Endodermal cell (in vitro differentiated cells): ENCODE measurements around the gene DDX31. TPM values are rescaled to one million over a fixed set of nuclear protein-coding genes. Genes with fewer than 3 reads are reported as not detected.

Source experiments
- DNase-seq: peaks from one replicate; pipeline ENCODE4 v3.0.0-alpha.2; 2017
- H3K27ac ChIP-seq: 2 replicates; pipeline ENCODE4 v1.5.1; 2013; ENCODE audit warnings: mild to moderate bottlenecking, low read depth, low read length, moderate library complexity
- H3K27me3 ChIP-seq: 2 replicates; pipeline ENCODE4 v1.6.1; 2013; ENCODE audit warnings: mild to moderate bottlenecking, low read length, moderate library complexity; ENCODE audit not compliant: insufficient read depth, control insufficient read depth, poor library complexity, severe bottlenecking
- H3K36me3 ChIP-seq: 2 replicates; pipeline ENCODE4 v1.7.0; 2013; ENCODE audit warnings: mild to moderate bottlenecking, low read length, moderate library complexity; ENCODE audit not compliant: control insufficient read depth, insufficient read depth
- H3K4me1 ChIP-seq: one replicate; pipeline ENCODE4 v1.7.0; 2013; ENCODE audit warnings: low read length; ENCODE audit not compliant: control insufficient read depth, insufficient read depth
- H3K4me3 ChIP-seq: 2 replicates; pipeline ENCODE4 v1.5.1; 2013; ENCODE audit warnings: mild to moderate bottlenecking, low read length, moderate library complexity
- H3K9ac ChIP-seq: 2 replicates; pipeline ENCODE4 v1.6.1; 2013; ENCODE audit warnings: mild to moderate bottlenecking, low read length, moderate library complexity; ENCODE audit not compliant: poor library complexity, severe bottlenecking; ENCODE audit errors: extremely low read depth
- H3K9me3 ChIP-seq: 2 replicates; pipeline ENCODE4 v1.6.1; 2013; ENCODE audit warnings: mild to moderate bottlenecking, low read length, moderate library complexity; ENCODE audit not compliant: control insufficient read depth
- H3K27ac Mint-ChIP-seq: 2 replicates; pipeline ENCODE4 v1.8.0; 2020; ENCODE audit warnings: mixed read lengths
- H3K27me3 Mint-ChIP-seq: 2 replicates; pipeline ENCODE4 v1.8.0; 2021; ENCODE audit warnings: mild to moderate bottlenecking, mixed read lengths; ENCODE audit not compliant: insufficient read depth
- H3K36me3 Mint-ChIP-seq: 2 replicates; pipeline ENCODE4 v1.8.0; 2020; ENCODE audit warnings: low read depth, mixed read lengths
- H3K4me1 Mint-ChIP-seq: 2 replicates; pipeline ENCODE4 v1.8.0; 2020; ENCODE audit warnings: mixed read lengths
- H3K4me3 Mint-ChIP-seq: 2 replicates; pipeline ENCODE4 v1.8.0; 2020; ENCODE audit warnings: mild to moderate bottlenecking, moderate library complexity, mixed read lengths
- H3K9me3 Mint-ChIP-seq: 2 replicates; pipeline ENCODE4 v1.8.0; 2020; ENCODE audit warnings: mild to moderate bottlenecking, mixed read lengths
- WGBS, 2 experiments: methylation state at CpG; one replicate each; pipeline versions ENCODE4 v1.1.5 to v1.1.7; 2013; ENCODE audit warnings: missing lambda C conversion rate in 2 of 2, mixed read lengths in 1 of 2; ENCODE audit not compliant: insufficient coverage in 1 of 2, insufficient read length in 1 of 2; 5-methylcytosine and 5-hydroxymethylcytosine counted together
- total RNA-seq, 2 donors: library from RNA; stranded (reverse); fragmentation: NEBNext Ultra II Directional in 1 of 2; extraction: Animal tissue kit (Norgen Biotek cat#: 25700) in 1 of 2; gene quantifications; 2 replicates in 1 of 2; 3 replicates in 1 of 2; pipeline ENCODE4 v1.2.1, GENCODE V29; 2021
- TF ChIP-seq, protein P1 (sequence below): fragments of 200-600 bp; sonication (generic); conservative IDR thresholded peaks from 2 replicates; pipeline ENCODE4 v1.5.0; 2021; ENCODE audit warnings: antibody characterized with exemption, mild to moderate bottlenecking

The DDX31 gene
- total RNA-seq, 2 donors from 2014 or later, result 29.1 to 30.5 TPM

DNA sequence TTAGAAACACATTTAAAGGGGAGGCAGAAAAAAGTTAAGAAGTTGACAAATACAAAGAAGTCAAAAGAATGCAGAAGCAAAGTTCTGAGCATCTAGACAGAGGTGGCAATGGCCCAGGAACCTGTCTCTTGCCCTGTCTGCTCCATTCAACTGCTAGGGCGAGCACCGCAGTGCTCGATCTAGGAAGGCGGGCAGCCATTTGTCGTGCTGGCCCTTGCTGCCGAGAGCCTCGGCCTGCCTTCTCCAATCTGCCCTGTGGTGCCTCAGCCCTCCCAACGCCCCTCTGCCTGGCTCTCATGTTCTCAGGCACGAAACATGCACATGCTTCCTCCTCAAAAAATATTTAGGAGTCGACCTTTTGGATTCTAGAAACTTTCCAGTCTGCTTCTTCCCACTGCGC, 42.2 kb downstream of the DDX31 start:
- no peak overlapping the region for H3K9ac ChIP-seq
- no peak overlapping the region for H3K4me3 Mint-ChIP-seq
- H3K4me1 Mint-ChIP-seq, result peaks cover 34% of the 10 kb centered on the region
- H3K27me3 ChIP-seq, result no peaks in the 10 kb centered on the region
- no peaks in the 10 kb centered on the region for H3K27me3 Mint-ChIP-seq
- no peak overlapping the region for H3K27ac Mint-ChIP-seq
- no peak for DNase-seq
- 91 to 95% methylated on average over 10 to 11 of the region's 11 CpGs for WGBS, 2 experiments
- TF ChIP-seq, protein P1, sequence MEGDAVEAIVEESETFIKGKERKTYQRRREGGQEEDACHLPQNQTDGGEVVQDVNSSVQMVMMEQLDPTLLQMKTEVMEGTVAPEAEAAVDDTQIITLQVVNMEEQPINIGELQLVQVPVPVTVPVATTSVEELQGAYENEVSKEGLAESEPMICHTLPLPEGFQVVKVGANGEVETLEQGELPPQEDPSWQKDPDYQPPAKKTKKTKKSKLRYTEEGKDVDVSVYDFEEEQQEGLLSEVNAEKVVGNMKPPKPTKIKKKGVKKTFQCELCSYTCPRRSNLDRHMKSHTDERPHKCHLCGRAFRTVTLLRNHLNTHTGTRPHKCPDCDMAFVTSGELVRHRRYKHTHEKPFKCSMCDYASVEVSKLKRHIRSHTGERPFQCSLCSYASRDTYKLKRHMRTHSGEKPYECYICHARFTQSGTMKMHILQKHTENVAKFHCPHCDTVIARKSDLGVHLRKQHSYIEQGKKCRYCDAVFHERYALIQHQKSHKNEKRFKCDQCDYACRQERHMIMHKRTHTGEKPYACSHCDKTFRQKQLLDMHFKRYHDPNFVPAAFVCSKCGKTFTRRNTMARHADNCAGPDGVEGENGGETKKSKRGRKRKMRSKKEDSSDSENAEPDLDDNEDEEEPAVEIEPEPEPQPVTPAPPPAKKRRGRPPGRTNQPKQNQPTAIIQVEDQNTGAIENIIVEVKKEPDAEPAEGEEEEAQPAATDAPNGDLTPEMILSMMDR, result no peak
- H3K9me3 ChIP-seq, result no peaks in the 10 kb centered on the region
- H3K36me3 Mint-ChIP-seq, result peaks cover 75% of the 10 kb centered on the region
- no peak overlapping the region for H3K4me3 ChIP-seq
- H3K9me3 Mint-ChIP-seq, result no peaks in the 10 kb centered on the region
- no peaks in the 10 kb centered on the region for H3K4me1 ChIP-seq
- H3K36me3 ChIP-seq, result peaks cover 88% of the 10 kb centered on the region
- no peak overlapping the region for H3K27ac ChIP-seq

DNA sequence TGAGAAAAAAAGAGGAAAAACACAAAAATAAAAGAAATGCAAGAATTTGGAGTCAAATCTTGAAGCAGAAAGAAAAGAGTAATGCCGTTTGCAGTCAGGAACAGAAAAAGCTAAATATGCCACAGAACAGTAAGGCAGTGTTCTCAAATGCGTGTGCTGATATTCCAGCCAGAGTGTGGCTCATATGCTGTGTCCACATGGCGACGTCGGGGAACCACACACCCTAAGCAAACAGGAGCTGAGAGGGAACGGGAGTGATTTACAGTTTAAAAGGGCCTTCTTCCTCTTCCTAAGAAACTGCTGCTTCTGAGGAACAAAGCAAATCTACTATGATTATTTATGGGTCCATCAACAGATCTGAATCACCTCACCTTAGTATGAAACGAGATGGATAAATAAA, 42.7 kb downstream of the DDX31 start:
- no peak for DNase-seq
- no peaks in the 10 kb centered on the region for H3K4me1 ChIP-seq
- no peak overlapping the region for H3K4me3 Mint-ChIP-seq
- TF ChIP-seq, protein P1, result no peak
- no peaks in the 10 kb centered on the region for H3K27me3 Mint-ChIP-seq
- no peak overlapping the region for H3K27ac ChIP-seq
- peaks cover 92% of the 10 kb centered on the region for H3K36me3 ChIP-seq
- no peaks in the 10 kb centered on the region for H3K27me3 ChIP-seq
- H3K36me3 Mint-ChIP-seq, result peaks cover 80% of the 10 kb centered on the region
- no peaks in the 10 kb centered on the region for H3K9me3 Mint-ChIP-seq
- WGBS, 2 experiments, result 90 to 92% methylated on average over 7 of the region's 7 CpGs
- no peaks in the 10 kb centered on the region for H3K9me3 ChIP-seq
- no peak overlapping the region for H3K9ac ChIP-seq
- H3K4me1 Mint-ChIP-seq, result peaks cover 29% of the 10 kb centered on the region
- H3K27ac Mint-ChIP-seq, result no peak overlapping the region
- H3K4me3 ChIP-seq, result no peak overlapping the region

DNA sequence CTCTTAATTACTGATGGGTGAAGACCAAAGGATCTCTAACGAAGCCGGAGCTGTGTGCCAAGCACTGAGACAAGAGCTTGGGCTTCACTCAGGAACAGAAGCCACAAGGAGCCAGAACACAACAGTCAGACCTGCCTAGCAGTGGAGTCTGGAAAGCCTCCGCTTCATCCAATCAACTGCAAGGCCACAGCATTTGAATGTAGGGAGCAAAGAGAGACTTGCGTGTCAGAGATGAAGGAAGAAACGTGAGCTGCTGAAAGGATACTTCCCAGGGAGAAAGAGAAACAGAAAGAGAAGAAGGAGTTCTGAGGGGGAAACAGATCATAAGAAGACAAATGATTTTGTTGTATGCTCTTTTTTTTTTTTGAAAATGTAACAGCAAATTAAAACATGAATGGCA, 43.5 kb downstream of the DDX31 start:
- Histone ChIP-seq H3K27ac (no peak overlapping the region), H3K36me3 (peaks cover 94% of the 10 kb centered on the region), H3K27me3 (no peaks in the 10 kb centered on the region), H3K4me1 (no peaks in the 10 kb centered on the region), H3K9me3 (no peaks in the 10 kb centered on the region), H3K9ac (no peak overlapping the region), H3K4me3 (no peak overlapping the region)
- 93 to 100% methylated on average over 4 to 5 of the region's 5 CpGs for WGBS, 2 experiments
- no peak overlapping the region for H3K27ac Mint-ChIP-seq
- TF ChIP-seq, protein P1, result no peak
- H3K9me3 Mint-ChIP-seq, result no peaks in the 10 kb centered on the region
- no peak overlapping the region for H3K4me3 Mint-ChIP-seq
- H3K36me3 Mint-ChIP-seq, result peaks cover 79% of the 10 kb centered on the region
- no peaks in the 10 kb centered on the region for H3K27me3 Mint-ChIP-seq
- no peak for DNase-seq
- peaks cover 22% of the 10 kb centered on the region for H3K4me1 Mint-ChIP-seq
